ENCODE measurements around the gene E2F4. TPM values are rescaled to one million over a fixed set of nuclear protein-coding genes. Genes with fewer than 3 reads are reported as not detected.

The E2F4 gene
- total and polyA plus RNA-seq, 2 of the 13 experiments (the other 11 are each of a cell fraction or from before 2014, with no cell fraction given) = 84.8 to 91.2 TPM

- peak; percentile 32; the same call in 1 of the 2 replicates for TF ChIP-seq MYPOP (CRISPR knock-in tag; IDR thresholded peaks at IDR 0.05)
- no peak for TF ChIP-seq WIZ (CRISPR knock-in tag; IDR thresholded peaks at IDR 0.05)
- peak; percentile 91 for TF ChIP-seq CSRNP1 (CRISPR knock-in tag; IDR thresholded peaks at IDR 0.05)
- TF ChIP-seq, protein P1, sequence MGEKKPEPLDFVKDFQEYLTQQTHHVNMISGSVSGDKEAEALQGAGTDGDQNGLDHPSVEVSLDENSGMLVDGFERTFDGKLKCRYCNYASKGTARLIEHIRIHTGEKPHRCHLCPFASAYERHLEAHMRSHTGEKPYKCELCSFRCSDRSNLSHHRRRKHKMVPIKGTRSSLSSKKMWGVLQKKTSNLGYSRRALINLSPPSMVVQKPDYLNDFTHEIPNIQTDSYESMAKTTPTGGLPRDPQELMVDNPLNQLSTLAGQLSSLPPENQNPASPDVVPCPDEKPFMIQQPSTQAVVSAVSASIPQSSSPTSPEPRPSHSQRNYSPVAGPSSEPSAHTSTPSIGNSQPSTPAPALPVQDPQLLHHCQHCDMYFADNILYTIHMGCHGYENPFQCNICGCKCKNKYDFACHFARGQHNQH (CRISPR knock-in tag; IDR thresholded peaks at IDR 0.05) = peak; percentile 79
- TF ChIP-seq MTF1 (CRISPR knock-in tag; IDR thresholded peaks at IDR 0.05) = no peak
- TF ChIP-seq MXD4 (CRISPR knock-in tag; IDR thresholded peaks at IDR 0.05) = peak; percentile 86
- no peak for TF ChIP-seq BRCA1 (CRISPR knock-in tag; IDR thresholded peaks at IDR 0.05)
- TF ChIP-seq ZNF564 (CRISPR knock-in tag; IDR thresholded peaks at IDR 0.05) = 0 out of 2 replicates have a peak, but pooled peaks have one; percentile 63
- TF ChIP-seq AGO2 (optimal IDR thresholded peaks at IDR 0.05; ENCODE audit: low read depth, low read length) = peak; percentile 83
- peak in 1 of 2 experiments; percentile 58; a peak in 2 of 4 replicates for TF ChIP-seq KLF16 (CRISPR knock-in tag; IDR thresholded peaks at IDR 0.05)
- no peak for TF ChIP-seq ZMYM2 (CRISPR knock-in tag; IDR thresholded peaks at IDR 0.05)
- TF ChIP-seq SP5 (CRISPR knock-in tag; IDR thresholded peaks at IDR 0.05; ENCODE audit: borderline replicate concordance, low read depth) = no peak; the same call in 1 of the 2 replicates
- 0 out of 2 replicates have a peak, but pooled peaks have one; percentile 64 for TF ChIP-seq MIXL1 (CRISPR knock-in tag; IDR thresholded peaks at IDR 0.05)
- peak; percentile 65; the same call in 1 of the 2 replicates for TF ChIP-seq ZNF136 (CRISPR knock-in tag; IDR thresholded peaks at IDR 0.05; ENCODE audit: low read depth)
- TF ChIP-seq, protein P2, sequence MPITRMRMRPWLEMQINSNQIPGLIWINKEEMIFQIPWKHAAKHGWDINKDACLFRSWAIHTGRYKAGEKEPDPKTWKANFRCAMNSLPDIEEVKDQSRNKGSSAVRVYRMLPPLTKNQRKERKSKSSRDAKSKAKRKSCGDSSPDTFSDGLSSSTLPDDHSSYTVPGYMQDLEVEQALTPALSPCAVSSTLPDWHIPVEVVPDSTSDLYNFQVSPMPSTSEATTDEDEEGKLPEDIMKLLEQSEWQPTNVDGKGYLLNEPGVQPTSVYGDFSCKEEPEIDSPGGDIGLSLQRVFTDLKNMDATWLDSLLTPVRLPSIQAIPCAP (CRISPR knock-in tag; IDR thresholded peaks at IDR 0.05; ENCODE audit: low read depth) = no peak; the same call in 1 of the 2 replicates
- no peak for TF ChIP-seq JUNB (CRISPR knock-in tag; IDR thresholded peaks at IDR 0.05; ENCODE audit: borderline replicate concordance)
- TF ChIP-seq TCF12 (IDR thresholded peaks at IDR 0.05) = no peak
- TF ChIP-seq TCF12 (CRISPR knock-in tag; IDR thresholded peaks at IDR 0.05) = no peak
- TF ChIP-seq AHDC1 (CRISPR knock-in tag; IDR thresholded peaks at IDR 0.05; ENCODE audit: borderline replicate concordance) = peak; percentile 76
Measured at GRCh38 chr16:67247192-67248072, 55.5 kb downstream of the E2F4 start, which contains the start of gene FHOD1 (continued).
